Stimulated activated CD4-positive, alpha-beta T cell treated with anti-CD3 and anti-CD28 coated beads, Interleukin-2, amount 100 ng/mL, for 48 hours (primary cell): ENCODE data around the gene ZNF813.
"Not testable (repeated sequence)": the region's sequence is repeated elsewhere in the genome, so short reads cannot be mapped to it uniquely, and the experiment has no call there.

Experiments
- DNase-seq, 2 donors: peaks; one replicate each; pipeline ENCODE4 v3.0.0-alpha.2; 2020

Gene ZNF813

DNA sequence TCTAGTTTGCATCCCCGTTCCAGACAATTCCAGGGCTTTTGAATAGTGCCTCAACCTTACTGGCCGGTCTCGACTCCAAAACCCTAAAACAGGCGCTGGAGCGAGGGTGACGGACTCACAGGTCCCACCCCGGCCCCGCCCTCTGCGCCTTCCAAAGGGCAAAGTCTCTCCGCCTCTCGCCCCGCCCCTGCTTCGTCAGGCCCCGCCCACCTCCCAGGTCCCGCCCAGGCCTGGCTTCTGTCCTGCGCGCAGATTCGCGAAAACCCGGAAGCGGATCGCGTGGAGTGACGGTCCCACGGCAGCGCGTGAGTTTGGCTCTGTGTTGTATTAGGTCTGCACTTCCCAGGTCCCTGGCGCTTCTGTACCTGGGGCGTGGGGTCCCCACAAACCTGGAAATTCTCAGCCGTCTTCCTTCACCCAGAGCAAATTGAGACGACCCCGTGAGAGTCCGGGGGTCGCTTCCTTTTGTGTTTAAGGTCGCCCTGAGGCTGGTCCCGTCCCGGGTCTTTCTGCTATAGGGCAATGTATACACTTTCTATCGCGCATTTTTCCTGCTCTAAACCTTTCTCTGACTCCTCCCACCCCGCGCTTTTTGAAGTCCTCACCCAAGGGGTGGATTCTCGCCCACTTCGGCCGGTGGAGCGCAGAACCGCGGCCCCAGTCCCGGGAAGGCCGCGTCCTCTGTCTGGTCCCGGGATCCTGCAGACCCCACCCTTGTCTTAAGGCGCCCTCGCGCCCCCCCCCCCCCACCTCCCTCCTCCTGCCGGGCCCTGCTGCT, at the start of gene ZNF813:
Gene ZNF813 (plus strand): TSS at position 249 of the 778 bp plus-strand sequence. CDS start 16,090 bp downstream, outside the sequence.
- peak; percentile 96 to 98 for DNase-seq

DNA sequence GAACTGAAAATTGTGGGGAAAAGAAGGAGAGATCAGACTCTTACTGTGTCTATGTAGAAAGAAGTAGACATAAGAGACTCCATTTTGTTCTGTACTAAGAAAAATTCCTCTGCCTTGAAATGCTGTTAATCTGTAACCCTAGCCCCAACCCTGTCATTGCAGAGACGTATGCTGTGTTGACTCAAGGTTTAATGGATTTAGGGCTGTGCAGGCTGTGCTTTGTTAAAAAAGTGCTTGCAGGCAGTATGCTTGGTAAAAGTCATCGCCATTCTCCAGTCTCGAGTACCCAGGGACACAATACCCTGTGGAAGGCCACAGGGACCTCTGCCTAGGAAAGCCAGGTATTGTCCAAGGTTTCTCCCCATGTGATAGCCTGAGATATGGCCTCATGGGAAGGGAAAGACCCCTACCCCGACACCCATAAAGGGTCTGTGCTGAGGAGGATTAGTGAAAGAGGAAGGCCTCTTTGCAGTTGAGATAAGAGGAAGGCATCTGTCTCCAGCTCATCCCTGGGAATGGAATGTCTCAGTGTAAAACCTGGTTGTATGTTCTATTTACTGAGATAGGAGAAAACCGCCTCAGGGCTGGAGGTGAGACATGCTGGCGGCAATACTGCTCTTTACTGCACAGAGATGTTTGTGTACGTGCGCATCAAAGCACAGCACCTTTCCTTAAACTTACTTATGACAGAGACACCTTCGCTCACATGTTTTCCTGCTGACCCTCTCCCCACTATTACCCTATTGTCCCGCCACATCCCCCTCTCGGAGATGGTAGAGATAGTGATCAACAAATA, 46.8 kb upstream of the ZNF813 start:
- not testable (repeated sequence) for DNase-seq

DNA sequence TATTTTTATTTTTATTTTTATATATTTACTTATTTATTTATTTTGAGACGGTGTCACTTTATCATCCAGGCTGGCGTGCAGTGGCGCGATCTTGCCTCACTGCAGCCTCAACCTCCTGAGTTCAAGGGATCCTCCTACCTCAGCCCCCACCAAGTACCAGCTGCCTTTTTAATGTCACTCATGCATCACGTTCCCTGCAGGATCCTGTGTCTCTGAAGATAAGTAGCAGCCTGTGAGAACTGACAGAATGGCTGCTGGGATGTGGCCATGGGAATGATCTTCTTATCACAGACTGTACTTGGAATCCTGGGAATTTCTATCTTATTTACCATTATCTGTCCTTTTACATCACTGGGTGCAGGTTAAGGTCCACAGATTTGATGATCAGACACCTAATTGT, 45.0 kb upstream of the ZNF813 start:
- DNase-seq = no peak

DNA sequence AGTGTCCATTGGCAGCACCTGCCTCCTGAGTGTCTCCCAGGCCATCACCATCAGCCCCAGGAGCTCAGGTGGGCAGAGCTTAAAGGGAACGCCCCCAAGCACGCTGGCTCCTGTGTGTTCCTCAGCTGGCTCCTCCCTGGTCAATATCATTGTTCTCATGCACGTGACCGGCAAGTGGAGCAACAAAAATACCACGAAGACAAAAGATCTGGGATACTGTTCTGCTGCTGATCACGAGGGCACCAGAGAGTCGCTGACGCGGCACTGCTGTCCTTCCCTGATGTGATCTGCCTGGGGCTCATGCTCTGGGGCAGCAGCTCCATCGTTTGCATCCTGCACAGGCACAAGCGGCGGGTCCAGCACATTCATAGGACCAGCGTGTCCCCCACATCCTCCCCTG, 44.5 kb upstream of the ZNF813 start:
- DNase-seq = not testable (repeated sequence)

DNA sequence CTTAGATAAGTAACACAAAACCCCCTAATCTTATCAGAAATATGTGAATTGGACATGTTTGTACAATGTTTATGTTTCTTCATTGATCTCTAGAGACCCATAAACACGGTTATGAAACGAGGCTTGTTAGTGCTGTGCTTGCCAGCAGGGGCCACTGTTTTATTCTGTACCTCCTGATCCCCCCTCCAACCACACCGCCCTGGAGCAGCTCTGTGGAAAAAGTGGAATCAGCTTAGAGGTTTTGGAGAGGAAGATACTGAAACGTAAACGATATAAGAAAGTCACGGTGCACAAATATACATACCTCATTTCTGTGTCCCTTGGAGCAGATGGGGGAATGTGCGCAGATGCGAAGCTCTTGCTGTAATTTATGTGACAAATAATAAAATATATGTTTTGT, 43.9 kb upstream of the ZNF813 start:
- not testable (repeated sequence) for DNase-seq

DNA sequence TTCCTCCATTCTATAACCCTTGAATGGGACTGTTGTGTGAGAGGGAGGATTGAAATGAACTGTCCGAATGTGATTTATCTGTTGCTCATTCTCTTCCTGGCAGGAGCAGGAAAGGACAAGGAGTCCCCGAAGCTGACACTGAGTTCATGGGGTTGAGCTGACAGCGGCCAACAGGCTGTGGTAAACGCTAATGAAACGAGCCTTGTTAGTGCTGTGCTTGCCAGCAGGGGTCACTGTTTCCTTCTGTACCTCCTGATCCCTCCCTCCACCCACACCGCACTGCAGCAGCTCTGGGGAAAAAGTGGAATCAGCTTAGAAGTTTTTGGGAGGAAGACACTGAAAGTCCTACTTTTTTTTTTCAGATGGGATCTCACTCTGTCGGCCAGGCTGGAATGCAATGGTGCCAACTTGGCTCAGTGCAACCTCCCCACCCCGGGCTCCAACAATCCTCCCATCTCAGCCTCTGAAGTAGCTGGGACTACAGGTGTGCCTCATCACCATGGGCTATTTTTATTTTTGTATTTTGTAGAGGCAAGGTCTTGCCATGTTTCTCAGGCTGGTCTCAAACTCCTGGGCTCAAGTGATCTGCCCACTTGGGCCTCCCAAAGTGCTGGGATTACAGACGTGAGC, 42.5 kb upstream of the ZNF813 start:
- DNase-seq = peak; percentile 61 to 66

DNA sequence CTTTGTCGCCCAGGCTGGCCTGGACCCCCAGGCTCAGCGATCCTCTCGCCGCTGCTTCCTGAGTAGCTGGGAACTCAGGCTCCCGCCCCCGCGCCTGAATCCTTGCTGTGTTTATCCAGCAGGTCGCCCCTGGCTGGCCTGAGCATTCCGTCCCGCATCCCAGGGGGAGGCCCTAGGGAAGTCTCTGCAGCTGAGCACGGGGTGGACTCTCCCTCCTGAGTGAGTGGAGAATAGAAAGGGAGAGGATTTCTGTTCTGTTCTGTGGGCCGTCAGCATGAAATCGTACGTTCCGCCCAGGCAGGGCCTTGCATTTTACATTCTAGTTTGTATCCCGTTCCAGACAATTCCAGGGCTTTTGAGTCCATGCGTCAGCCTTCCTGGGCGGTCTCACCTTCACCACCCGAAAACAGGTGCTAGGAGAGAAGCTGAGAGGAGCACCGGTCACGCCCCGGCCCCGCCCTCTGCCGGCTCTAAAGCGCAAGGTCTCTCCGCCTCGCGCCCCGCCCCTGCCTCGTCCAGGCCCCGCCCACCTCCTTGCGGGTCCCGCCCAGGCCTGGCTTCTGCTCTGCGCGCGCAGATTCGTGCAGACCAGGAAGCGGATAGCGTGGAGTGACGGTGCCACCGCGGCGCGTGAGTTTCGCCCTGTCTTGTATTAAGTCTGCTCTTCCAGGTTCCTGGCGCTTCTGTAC, 36.0 kb upstream of the ZNF813 start, which contains the start of gene ZNF761:
Gene ZNF761 (plus strand): TSS at position 586 of the 689 bp plus-strand sequence. CDS start 15,285 bp downstream, outside the sequence.
- DNase-seq = peak; percentile 97 to 99

DNA sequence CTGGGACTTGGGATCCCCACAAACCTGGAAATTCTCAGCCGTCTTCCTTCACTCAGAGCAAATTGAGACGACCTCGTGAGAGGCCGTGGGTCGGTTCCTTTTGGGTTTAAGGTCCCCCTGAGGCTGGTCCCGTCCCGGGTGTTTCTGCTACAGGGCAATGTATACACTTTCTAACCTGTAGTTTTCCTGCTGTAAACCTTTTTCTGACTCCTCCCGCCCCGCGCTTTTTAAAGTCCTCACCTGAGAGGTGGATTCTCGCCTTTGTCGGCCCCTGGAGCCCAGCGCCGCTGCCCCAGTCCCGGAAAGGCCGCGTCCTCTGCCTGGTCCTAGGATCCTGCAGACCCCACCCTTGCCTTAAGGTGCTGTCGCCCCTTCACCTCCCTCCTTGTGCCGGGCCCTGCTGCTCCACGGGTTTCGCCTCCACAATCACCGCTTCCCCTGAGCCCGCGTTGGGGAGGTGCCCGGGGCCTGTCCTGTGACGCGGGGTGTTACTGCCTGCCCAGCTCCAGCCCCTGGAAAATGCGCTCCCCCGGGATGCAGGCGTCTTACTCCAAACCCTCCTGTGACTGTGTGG, 35.4 kb upstream of the ZNF813 start:
- peak; percentile 2 to 23 for DNase-seq

DNA sequence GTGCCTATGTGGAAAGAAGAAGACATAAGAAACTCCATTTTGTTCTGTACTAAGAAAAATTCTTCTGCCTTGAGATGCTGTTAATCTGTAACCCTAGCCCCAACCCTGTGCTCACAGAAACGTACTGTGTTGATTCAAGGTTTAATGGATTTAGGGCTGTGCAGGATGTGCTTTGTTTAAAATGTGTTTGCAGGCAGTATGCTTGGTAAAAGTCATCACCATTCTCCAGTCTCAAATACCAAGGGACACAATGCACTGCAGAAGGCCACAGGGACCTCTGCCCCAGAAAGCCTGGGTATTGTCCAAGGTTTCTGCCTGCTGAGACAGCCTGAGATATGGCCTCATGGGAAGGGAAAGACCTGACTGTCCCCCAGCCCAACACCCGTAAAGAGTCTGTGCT, 23.7 kb upstream of the ZNF813 start:
- DNase-seq = not testable (repeated sequence)

DNA sequence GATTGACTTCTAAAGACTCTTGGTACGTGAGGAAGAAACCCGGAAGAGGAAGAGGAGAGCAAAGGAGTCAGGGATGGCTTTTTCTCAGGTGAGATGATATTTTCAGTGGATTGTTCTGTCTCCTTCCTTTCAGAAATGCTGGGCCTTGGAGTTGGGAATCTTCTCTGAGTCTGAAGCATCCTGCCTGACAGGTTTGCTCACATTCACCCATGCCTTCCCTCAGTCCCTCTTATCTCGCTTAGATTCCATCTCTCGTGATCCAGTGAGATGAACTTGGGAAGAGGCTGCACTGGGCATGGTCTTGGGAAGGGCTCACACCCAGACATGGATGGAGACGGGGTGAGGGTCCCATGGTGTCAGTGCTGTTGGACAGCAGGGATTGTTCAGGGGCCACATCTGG, 20.3 kb upstream of the ZNF813 start:
- not testable (repeated sequence) for DNase-seq

DNA sequence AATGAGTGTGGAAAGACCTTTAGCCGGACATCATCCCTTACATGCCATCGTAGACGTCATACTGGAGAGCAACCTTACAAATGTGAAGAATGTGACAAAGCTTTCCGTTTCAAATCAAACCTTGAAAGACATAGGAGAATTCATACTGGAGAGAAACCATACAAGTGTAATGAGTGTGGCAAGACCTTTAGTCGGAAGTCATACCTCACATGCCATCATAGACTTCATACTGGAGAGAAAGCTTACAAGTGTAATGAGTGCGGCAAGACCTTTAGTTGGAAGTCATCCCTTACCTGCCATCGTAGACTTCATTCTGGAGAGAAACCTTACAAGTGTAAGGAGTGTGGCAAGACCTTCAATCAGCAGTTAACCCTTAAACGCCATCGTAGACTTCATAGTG, 11.7 kb upstream of the ZNF813 start:
- no peak for DNase-seq

DNA sequence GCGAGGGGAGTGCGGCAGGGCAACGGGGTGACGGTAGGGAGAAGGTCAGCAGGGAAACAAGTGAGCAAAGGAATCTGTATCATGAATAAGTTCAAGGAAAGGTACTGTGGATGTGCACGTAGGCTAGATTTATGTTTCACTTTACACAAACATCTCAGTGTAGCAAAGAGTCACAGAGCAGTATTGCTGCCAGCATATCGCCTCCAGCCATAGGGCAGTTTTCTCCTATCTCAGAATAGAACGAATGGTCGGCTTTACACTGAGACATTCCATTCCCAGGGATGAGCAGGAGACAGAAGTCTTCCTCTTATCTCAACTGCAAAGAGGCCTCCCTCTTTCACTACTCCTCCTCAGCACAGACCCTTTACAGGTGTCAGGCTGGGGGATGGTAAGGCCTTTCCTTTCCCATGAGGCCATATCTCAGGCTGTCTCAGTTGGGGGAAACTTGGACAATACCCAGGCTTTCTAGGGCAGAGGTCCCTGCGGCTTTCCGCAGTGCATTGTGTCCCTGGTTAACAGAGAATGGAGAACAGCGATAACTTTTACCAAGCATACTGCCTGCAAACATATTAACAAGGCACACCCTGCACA, 7.3 kb upstream of the ZNF813 start:
- DNase-seq = not testable (repeated sequence)

DNA sequence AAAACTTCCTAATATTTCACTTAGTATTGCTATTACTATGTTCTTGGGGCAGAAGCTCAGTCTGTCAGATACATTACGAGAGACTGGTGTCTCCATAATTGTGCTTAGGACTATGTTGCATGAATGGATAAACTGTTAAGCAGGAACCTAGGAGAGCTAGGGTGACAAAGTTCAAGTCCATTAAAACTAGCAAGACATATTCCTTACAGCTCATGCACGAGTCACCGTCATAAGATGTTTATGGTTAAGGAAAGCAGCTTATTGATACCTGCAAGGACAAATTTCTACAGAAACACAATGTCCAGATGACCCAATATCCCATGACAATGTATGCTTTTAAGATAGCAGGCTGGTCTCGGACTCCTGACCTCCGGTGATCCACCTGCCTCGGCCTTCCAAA, 5.7 kb upstream of the ZNF813 start:
- DNase-seq = no peak

DNA sequence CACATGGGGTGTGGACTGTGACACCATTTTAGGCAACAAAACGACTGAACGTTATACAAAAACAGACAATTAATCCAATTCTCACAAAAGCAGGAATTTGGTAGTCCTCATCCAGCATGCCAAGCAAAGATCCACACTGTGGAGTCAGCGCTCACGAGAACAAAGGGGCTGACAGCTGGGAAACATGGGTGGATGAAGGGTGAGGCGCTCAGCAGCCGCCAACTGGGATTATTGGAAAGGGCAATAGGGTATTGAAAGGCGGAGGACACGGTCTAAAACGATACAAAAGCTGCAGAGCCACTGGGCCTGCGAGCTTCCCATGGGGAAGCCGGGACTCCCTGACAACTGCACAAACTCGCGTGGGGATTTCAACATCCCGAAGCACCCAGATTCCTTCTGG, 4.7 kb upstream of the ZNF813 start:
- DNase-seq = no peak

DNA sequence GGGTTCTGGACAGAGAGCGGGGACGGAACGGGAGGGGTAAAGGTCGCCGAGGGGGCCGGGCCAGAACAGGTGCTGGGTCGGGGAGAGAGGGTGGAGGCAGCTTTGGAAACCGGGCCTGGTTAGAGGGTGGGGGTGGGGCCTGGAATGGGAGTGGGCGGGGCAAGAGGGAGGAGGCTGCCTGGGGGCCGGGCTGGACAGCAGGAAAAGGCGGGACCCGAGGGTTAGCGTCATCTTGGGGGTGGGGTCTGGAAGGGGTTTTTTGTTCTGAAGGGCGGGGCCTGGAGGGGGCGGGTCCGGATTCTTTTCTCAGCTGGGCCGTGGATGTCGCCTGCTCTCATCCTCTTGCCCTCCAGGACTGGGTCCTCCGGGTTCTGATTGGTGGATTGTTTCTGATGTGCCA, 4.3 kb upstream of the ZNF813 start:
- DNase-seq = no peak

DNA sequence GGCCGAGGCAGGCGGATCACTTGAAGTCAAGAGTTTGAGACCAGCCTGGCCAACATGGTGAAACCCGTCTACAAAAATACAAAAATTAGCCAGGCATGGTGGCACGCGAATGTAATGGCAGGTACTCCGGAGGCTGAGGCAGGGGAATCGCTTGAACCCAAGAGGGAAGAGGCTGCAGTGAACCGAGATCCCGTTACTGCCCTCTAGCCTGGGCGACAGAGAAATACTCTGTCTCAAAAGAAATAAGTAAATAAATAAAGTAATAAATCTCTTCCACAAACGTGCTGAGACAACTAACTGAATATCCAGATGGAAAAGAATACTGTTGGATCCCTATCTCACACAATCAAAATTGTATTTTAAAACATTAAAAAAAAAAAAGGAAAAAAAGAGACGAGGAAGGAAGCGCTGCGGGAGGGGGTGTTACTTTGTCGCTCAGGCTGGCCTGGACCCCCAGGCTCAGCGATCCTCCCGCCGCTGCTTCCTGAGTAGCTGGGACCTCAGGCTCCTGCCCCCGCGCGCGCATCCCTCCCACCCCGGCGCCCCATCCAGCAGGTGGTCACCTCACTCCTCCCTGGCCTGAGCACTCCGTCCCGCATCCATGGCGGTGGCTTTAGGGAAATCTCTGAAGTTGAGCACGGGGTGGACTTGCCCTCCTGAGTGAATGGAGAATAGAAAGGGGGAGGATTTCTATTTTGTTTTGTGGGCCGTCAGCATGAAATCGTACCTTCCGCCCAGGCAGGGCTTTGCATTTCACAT, 628 bp upstream of the ZNF813 start:
- no peak for DNase-seq

DNA sequence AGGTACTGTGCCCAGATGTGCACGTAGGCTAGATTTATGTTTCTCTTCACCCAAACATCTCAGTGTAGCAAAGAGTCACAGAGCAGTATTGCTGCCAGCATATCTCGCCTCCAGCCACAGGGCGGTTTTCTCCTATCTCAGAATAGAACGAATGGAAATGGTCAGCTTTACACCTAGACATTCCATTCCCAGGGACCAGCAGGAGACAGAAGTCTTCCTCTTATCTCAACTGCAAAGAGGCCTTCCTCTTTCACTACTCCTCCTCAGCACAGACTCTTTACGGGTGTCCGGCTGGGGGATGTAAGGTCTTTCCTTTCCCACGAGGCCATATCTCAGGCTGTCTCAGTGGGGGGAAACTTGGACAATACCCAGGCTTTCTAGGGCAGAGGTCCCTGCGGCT, 1.1 kb downstream of the ZNF813 start:
- DNase-seq = not testable (repeated sequence)

DNA sequence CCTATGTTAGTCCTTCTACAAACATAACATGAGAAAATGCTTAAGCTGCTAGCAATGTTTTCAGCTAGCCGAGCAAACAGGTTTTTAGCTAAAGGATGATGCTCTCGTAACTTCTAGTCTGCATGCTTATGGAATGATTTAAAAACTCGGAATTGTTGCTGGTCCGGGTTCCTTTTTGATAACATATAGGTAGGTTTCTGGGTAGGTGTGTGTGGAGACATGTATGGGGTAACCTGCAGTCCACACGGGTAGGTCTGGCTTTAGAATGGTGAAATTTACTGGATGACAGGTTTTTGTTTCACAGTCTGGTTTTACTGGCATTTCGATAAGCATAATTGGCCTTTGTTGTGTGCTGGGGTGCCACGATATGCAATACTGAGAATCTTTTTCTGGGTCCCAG, 4.4 kb downstream of the ZNF813 start:
- DNase-seq = no peak

DNA sequence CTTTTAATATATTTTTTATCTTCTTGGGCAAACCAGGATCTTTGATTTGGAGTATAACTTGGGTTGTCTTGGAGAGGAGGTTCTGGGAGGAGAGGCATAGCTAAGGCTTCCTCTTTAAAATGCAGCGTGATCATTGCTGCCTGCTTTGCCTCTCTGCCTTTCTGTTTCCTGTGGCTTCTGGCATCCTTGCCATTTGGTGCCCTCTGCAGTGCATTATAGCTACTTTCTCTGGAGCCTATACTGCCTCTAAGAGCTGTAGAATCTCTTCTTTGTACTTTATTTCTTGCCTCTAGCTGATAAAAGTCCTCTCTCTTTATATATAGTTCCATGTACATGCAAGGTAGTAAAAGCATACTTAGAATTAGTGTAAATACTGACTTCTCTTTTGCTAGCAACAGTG, 7.3 kb downstream of the ZNF813 start:
- not testable (repeated sequence) for DNase-seq

DNA sequence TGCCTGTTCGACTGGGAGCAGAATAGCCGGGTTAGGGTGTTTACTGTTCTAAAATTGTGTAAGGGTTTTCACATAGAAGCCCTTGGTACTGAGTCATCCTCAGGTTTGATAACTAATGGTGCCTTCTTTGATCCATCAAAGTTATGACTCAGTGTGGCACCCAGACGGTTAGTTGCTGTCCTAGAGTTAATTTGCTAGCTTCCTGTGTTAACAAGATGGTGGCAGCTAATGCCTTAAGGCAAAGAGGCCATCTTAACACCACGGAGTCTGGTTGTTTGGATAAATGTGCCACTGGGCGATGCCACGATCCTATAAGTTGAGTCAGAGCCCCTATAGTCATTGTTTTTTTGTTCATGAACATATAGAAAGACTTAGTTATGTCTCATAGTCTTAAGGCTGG, 7.9 kb downstream of the ZNF813 start:
- DNase-seq = not testable (repeated sequence)

DNA sequence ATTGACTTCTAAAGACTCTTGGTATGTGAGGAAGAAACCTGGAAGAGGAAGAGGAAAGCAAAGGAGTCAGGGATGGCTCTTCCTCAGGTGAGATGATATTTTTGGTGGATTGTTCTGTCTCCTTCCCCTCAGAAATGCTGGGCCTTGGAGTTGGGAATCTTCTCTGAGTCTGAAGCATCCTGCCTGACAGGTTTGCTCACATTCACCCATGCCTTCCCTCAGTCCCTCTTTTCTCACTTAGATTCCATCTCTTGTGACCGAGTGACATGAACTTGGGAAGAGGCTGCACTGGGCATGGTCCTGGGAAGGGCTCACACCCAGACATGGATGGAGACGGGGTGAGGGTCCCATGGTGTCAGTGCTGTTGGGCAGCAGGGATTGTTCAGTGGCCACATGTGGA, 16.2 kb downstream of the ZNF813 start:
- not testable (repeated sequence) for DNase-seq
